PC-3 (cell line): Measurements from ENCODE around the gene CHRND. TPM values are rescaled to one million over a fixed set of nuclear protein-coding genes. Genes with fewer than 3 reads are reported as not detected.
"Not testable (repeated sequence)": the region's sequence is repeated elsewhere in the genome, so short reads cannot be mapped to it uniquely, and the experiment has no call there.

Experiments
- ATAC-seq: fragments of 200-7000 bp; cut with Tn5 transposase; 2 replicates; pipeline ENCODE4 v1.9.1; 2020; ENCODE audit warnings: mild to moderate bottlenecking, moderate library complexity
- BruUV-seq: library from RNA; stranded (reverse); fragments of 400-500 nt; replicated peaks from 2 replicates; lab custom pipeline; 2021; lab: Mats Ljungman, UMichigan
- CTCF ChIA-PET: fragments of 300-600 bp; sonication (Branson Sonifier 250); formaldehyde crosslinking; loops from one replicate; lab custom pipeline; 2022; ENCODE audit warnings: antibody characterized with exemption; lab: Charles Lee
- POLR2A ChIA-PET: fragments of 300-600 bp; sonication (Branson Sonifier 250); formaldehyde crosslinking; loops from one replicate; lab custom pipeline; 2022; ENCODE audit warnings: antibody characterized with exemption; ENCODE audit not compliant: unreplicated experiment; lab: Charles Lee
- DNase-seq: peaks from one replicate; pipeline ENCODE4 v3.0.0-alpha.2; 2015
- H2AFZ ChIP-seq: fragments of 300-600 bp; sonication (generic); 2 replicates; pipeline ENCODE4 v1.6.0; 2016; ENCODE audit warnings: antibody characterized with exemption, low read length
- H3F3A ChIP-seq: fragments of 300-600 bp; sonication (generic); one replicate; pipeline ENCODE4 v1.6.0; 2017; ENCODE audit warnings: antibody characterized with exemption, low read length, control low read depth, mild to moderate bottlenecking; ENCODE audit not compliant: unreplicated experiment
- H3K27ac ChIP-seq: fragments of 300-600 bp; sonication (generic); 2 replicates; pipeline ENCODE4 v1.5.1; 2016; ENCODE audit warnings: mild to moderate bottlenecking, low read length
- H3K27me3 ChIP-seq: fragments of 300-600 bp; sonication (generic); 2 replicates; pipeline ENCODE4 v1.6.1; 2016; ENCODE audit warnings: low read length, mixed read lengths
- H3K36me3 ChIP-seq: fragments of 300-600 bp; sonication (generic); 2 replicates; pipeline ENCODE4 v1.6.1; 2016; ENCODE audit warnings: low read depth, mixed run types, low read length, mixed read lengths
- H3K4me1 ChIP-seq: fragments of 300-600 bp; sonication (generic); 2 replicates; pipeline ENCODE4 v1.5.1; 2016; ENCODE audit warnings: low read length; ENCODE audit not compliant: insufficient read depth
- H3K4me2 ChIP-seq: fragments of 300-600 bp; sonication (generic); 2 replicates; pipeline ENCODE4 v1.6.0; 2016; ENCODE audit warnings: low read length
- H3K4me3 ChIP-seq: fragments of 300-600 bp; sonication (generic); 2 replicates; pipeline ENCODE4 v1.5.1; 2016; ENCODE audit warnings: mild to moderate bottlenecking, low read length, mixed read lengths
- H3K79me2 ChIP-seq: fragments of 300-600 bp; sonication (generic); 2 replicates; pipeline ENCODE4 v1.6.1; 2017; ENCODE audit warnings: low read length, mixed read lengths
- H3K9ac ChIP-seq: fragments of 300-600 bp; sonication (generic); 2 replicates; pipeline ENCODE4 v1.6.0; 2016; ENCODE audit warnings: mild to moderate bottlenecking, low read length
- H3K9me2 ChIP-seq: fragments of 300-600 bp; sonication (generic); replicated peaks from 2 replicates; pipeline ENCODE4 v1.6.1; 2016; ENCODE audit warnings: mixed run types, low read length, mixed read lengths
- H3K9me3 ChIP-seq: fragments of 300-600 bp; sonication (generic); 2 replicates; pipeline ENCODE4 v1.6.1; 2016; ENCODE audit warnings: low read length, mixed read lengths
- H4K20me1 ChIP-seq: fragments of 300-600 bp; sonication (generic); 2 replicates; pipeline ENCODE4 v1.6.1; 2016; ENCODE audit warnings: low read length, mixed read lengths
- CTCF ChIP-seq: fragments of 300-600 bp; sonication (generic); conservative IDR thresholded peaks from 2 replicates; pipeline ENCODE4 v1.5.1; 2017; ENCODE audit warnings: antibody characterized with exemption, low read depth, mild to moderate bottlenecking, low read length
- EZH2 ChIP-seq: fragments of 300-600 bp; sonication (generic); IDR thresholded peaks from one replicate; pipeline ENCODE4 v1.6.1; 2017; ENCODE audit warnings: antibody characterized with exemption, mild to moderate bottlenecking, low read length; ENCODE audit not compliant: unreplicated experiment
- EZH2phosphoT487 ChIP-seq: fragments of 300-600 bp; sonication (generic); IDR thresholded peaks from 2 replicates; pipeline ENCODE4 v1.6.1; 2018; ENCODE audit warnings: mild to moderate bottlenecking, antibody characterized with exemption, low read length, borderline replicate concordance
- intact Hi-C: fragments of 100-400 bp; cut with micrococcal nuclease; formaldehyde crosslinking; loops from 2 replicates; pipeline ENCODE4 v1.9.0; 2023
- total RNA-seq: library from RNA; depleted of rRNA; stranded (reverse); fragments of >200 nt; gene quantifications from 2 replicates; pipeline ENCODE4 v1.2.3, GENCODE V29; 2014

Gene CHRND
- total RNA-seq, 1 experiment from 2014 or later = not detected

- H3F3A ChIP-seq = no peaks in the 10 kb centered on the region
- intact Hi-C loops = no loop called here
- no peaks in the 10 kb centered on the region for H3K27me3 ChIP-seq
- no peak overlapping the region for H3K9ac ChIP-seq
- no peaks in the 10 kb centered on the region for H3K36me3 ChIP-seq
- no peak overlapping the region for H3K4me2 ChIP-seq
- no peaks in the 10 kb centered on the region for H3K9me2 ChIP-seq
- no TSS peak for BruUV-seq
- H3K9me3 ChIP-seq = no peaks in the 10 kb centered on the region
- CTCF ChIA-PET = no interaction called here
- no peak overlapping the region for H2AFZ ChIP-seq
- H3K79me2 ChIP-seq = no peaks in the 10 kb centered on the region
- no peak overlapping the region for H3K4me3 ChIP-seq
- H3K27ac ChIP-seq = no peak overlapping the region
- TF ChIP-seq EZH2phosphoT487 (no peak), EZH2 (no peak), CTCF (no peak)
- POLR2A ChIA-PET = no interaction called here
- no peaks in the 10 kb centered on the region for H3K4me1 ChIP-seq
- ATAC-seq (no peak), DNase-seq (no peak)
- no peaks in the 10 kb centered on the region for H4K20me1 ChIP-seq
Observed at GRCh38 chr2:232529806-232530547, 4.0 kb downstream of the CHRND start.

- intact Hi-C loops = no loop called here
- no peaks in the 10 kb centered on the region for H3F3A ChIP-seq
- no peak overlapping the region for H3K9ac ChIP-seq
- DNase-seq (no peak), ATAC-seq (no peak)
- ChIA-PET POLR2A (no interaction called here), CTCF (no interaction called here)
- H4K20me1 ChIP-seq = no peaks in the 10 kb centered on the region
- H3K4me1 ChIP-seq = no peaks in the 10 kb centered on the region
- no peaks in the 10 kb centered on the region for H3K9me3 ChIP-seq
- H3K4me3 ChIP-seq = no peak overlapping the region
- no peak overlapping the region for H3K4me2 ChIP-seq
- no peaks in the 10 kb centered on the region for H3K9me2 ChIP-seq
- no peaks in the 10 kb centered on the region for H3K36me3 ChIP-seq
- H3K79me2 ChIP-seq = no peaks in the 10 kb centered on the region
- BruUV-seq = no TSS peak
- no peaks in the 10 kb centered on the region for H3K27me3 ChIP-seq
- H2AFZ ChIP-seq = no peak overlapping the region
- TF ChIP-seq CTCF = no peak
- no peak for TF ChIP-seq EZH2phosphoT487
- TF ChIP-seq EZH2 = no peak
- H3K27ac ChIP-seq = no peak overlapping the region
Observed at GRCh38 chr2:232530626-232531260, 4.8 kb downstream of the CHRND start.

DNA sequence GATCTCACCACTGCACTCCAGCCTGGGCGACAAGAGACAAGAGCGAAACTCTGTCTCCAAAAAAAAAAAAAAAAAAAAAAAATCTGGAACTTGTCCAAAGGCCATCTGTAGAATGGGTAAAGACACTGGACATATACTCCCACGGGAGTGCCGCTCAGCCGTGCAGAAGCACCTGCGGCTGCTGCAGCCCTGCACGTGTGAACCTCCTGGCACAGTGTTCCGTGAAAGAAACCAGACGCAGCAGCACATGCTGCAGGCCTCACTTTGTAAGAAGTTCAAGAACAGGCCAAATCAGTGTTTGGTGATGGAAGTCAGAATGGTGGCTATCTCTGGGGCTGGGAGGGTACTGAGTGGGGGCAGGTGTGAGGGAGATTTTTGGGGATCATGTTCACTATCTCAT, 6.5 kb downstream of the CHRND start:
- Histone ChIP-seq H3K9me2 (no peaks in the 10 kb centered on the region), H3K27ac (no peak overlapping the region), H2AFZ (no peak overlapping the region), H3K9me3 (no peaks in the 10 kb centered on the region), H3K27me3 (no peaks in the 10 kb centered on the region), H3K79me2 (no peaks in the 10 kb centered on the region), H3K9ac (no peak overlapping the region), H3K4me3 (no peak overlapping the region), H3K36me3 (no peaks in the 10 kb centered on the region), H3F3A (no peaks in the 10 kb centered on the region), H3K4me2 (no peak overlapping the region), H4K20me1 (no peaks in the 10 kb centered on the region), H3K4me1 (no peaks in the 10 kb centered on the region)
- intact Hi-C loops = no loop called here
- ChIA-PET POLR2A (no interaction called here), CTCF (no interaction called here)
- TF ChIP-seq CTCF = no peak
- TF ChIP-seq EZH2phosphoT487 = no peak
- TF ChIP-seq EZH2 = no peak
- no peak for DNase-seq
- ATAC-seq = no peak
- BruUV-seq = no TSS peak

GRCh38 chr2:232532821-232533220, 6.9 kb downstream of the CHRND start:
- H3K9me2 ChIP-seq, H4K20me1 ChIP-seq, POLR2A ChIA-PET, intact Hi-C loops, H3K4me2 ChIP-seq, H3K27me3 ChIP-seq, H3K9me3 ChIP-seq, H3K27ac ChIP-seq, H3K4me1 ChIP-seq, ATAC-seq, DNase-seq, BruUV-seq, H3K36me3 ChIP-seq, H3K9ac ChIP-seq, CTCF ChIA-PET, H3K4me3 ChIP-seq, H3K79me2 ChIP-seq, H2AFZ ChIP-seq, H3F3A ChIP-seq: not testable (repeated sequence)
